Smooth muscle cell (in vitro differentiated cells): ENCODE measurements around the gene NPTX1. TPM values are rescaled to one million over a fixed set of nuclear protein-coding genes. Genes with fewer than 3 reads are reported as not detected.

ENCODE experiments used
- DNase-seq: peaks from one replicate; lab custom pipeline; 2025; ENCODE audit not compliant: unreplicated experiment; lab: John Stamatoyannopoulos, UW
- H2AFZ ChIP-seq: fragments of 200-600 bp; sonication (generic); 2 replicates; pipeline ENCODE4 v1.6.0; 2016; ENCODE audit warnings: antibody characterized with exemption, low read depth, mild to moderate bottlenecking
- H3F3A ChIP-seq: fragments of 200-600 bp; sonication (generic); 2 replicates; pipeline ENCODE4 v1.6.0; 2017; ENCODE audit warnings: antibody characterized with exemption, low read depth
- H3K27ac ChIP-seq: fragments of 200-600 bp; sonication (generic); 2 replicates; pipeline ENCODE4 v1.5.1; 2016; ENCODE audit warnings: low read depth, mild to moderate bottlenecking
- H3K27me3 ChIP-seq: fragments of 200-600 bp; sonication (generic); 2 replicates; pipeline ENCODE4 v1.6.1; 2016; ENCODE audit warnings: low read depth, mild to moderate bottlenecking
- H3K36me3 ChIP-seq: fragments of 200-600 bp; sonication (generic); 2 replicates; pipeline ENCODE4 v1.5.1; 2016; ENCODE audit warnings: low read depth
- H3K4me1 ChIP-seq: fragments of 200-600 bp; sonication (generic); 2 replicates; pipeline ENCODE4 v1.5.1; 2016; ENCODE audit warnings: low read depth
- H3K4me2 ChIP-seq: fragments of 200-600 bp; sonication (generic); 2 replicates; pipeline ENCODE4 v1.6.0; 2016; ENCODE audit warnings: mild to moderate bottlenecking
- H3K4me3 ChIP-seq: fragments of 200-600 bp; sonication (generic); 2 replicates; pipeline ENCODE4 v1.5.1; 2016; ENCODE audit warnings: mild to moderate bottlenecking
- H3K79me2 ChIP-seq: fragments of 200-600 bp; sonication (generic); 2 replicates; pipeline ENCODE4 v1.6.0; 2016; ENCODE audit warnings: low read depth, mild to moderate bottlenecking
- H3K9ac ChIP-seq: fragments of 200-600 bp; sonication (generic); 2 replicates; pipeline ENCODE4 v1.6.0; 2016; ENCODE audit warnings: low read depth
- H3K9me3 ChIP-seq: fragments of 200-600 bp; sonication (generic); replicated peaks from 2 replicates; pipeline ENCODE4 v1.5.1; 2016; ENCODE audit warnings: low read depth
- H4K20me1 ChIP-seq: fragments of 200-600 bp; sonication (generic); 2 replicates; pipeline ENCODE4 v1.6.0; 2016; ENCODE audit warnings: low read depth
- WGBS: methylation state at CpG from one replicate; pipeline ENCODE4 v1.1.7; 2016; ENCODE audit warnings: low lambda C conversion rate; 5-methylcytosine and 5-hydroxymethylcytosine counted together
- polyA plus RNA-seq: library from polyadenylated mRNA; unstranded; fragments of >200 nt; fragmentation: Nextera tagmentation; extraction: Ambion mirVana; gene quantifications from 2 replicates; pipeline ENCODE4 v1.2.1, GENCODE V29; 2016
- total RNA-seq: library from RNA; depleted of rRNA; stranded (reverse); fragments of >200 nt; gene quantifications from 2 replicates; pipeline ENCODE4 v1.2.3, GENCODE V29; 2014
- TF ChIP-seq, protein P1 (sequence below): fragments of 200-600 bp; sonication (generic); IDR thresholded peaks from 2 replicates; pipeline ENCODE4 v1.5.1; 2017; ENCODE audit warnings: borderline replicate concordance, mild to moderate bottlenecking, antibody characterized with exemption; ENCODE audit not compliant: insufficient read depth, poor library complexity, severe bottlenecking

Gene NPTX1
- total and polyA plus RNA-seq, 2 experiments from 2014 or later, result 1.8 to 5.9 TPM

DNA sequence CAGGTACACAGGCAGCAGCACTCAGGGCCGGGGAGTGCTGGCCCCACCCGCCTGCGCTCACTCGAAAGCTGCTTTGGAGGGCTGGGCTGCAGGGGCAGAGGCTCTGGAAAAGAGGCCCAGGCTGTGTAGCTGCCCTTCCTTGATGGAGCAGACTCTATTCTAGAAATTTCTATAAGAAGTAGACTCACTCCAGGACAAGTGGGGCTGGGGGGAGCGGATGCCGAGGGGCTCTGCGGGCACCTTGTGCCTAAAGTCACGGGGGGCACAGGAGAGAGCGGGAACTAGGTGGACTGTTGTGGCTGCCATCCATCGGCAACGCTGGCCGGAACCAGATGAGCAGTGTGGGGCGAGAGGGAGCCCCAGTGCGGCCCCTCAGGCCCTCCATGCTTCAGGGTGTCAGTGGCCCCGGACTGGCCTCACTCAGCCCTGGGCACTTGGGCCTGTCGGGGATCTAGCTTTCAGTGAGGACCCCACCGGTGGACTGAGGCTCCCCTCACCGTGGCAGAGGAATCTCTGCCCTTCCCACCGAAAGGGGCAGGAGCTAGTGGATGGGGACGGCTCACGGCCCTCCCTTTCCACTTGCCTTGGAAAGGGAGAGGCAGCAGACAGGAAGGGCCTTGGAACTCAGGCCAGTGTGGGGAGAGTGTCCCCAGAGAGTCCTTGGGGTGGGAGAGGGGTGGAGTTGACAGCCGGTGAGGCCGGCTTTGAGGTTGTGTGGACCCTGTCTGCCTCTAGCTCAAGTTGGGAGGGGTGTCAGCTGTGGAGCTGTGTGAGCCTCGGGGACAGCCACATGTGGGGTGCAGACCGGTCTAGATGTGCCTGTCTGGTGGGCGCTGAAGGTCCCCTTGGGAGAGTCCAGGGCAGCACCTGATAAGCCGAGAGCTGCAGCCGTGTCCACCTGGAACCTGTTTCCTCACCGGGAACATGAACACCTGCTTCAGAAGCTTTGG, 44.9 kb downstream of the NPTX1 start:
- H3K4me3 ChIP-seq, result no peak overlapping the region
- H3F3A ChIP-seq, result no peaks in the 10 kb centered on the region
- no peaks in the 10 kb centered on the region for H3K27me3 ChIP-seq
- no peak overlapping the region for H2AFZ ChIP-seq
- no peak for DNase-seq
- TF ChIP-seq, protein P1, sequence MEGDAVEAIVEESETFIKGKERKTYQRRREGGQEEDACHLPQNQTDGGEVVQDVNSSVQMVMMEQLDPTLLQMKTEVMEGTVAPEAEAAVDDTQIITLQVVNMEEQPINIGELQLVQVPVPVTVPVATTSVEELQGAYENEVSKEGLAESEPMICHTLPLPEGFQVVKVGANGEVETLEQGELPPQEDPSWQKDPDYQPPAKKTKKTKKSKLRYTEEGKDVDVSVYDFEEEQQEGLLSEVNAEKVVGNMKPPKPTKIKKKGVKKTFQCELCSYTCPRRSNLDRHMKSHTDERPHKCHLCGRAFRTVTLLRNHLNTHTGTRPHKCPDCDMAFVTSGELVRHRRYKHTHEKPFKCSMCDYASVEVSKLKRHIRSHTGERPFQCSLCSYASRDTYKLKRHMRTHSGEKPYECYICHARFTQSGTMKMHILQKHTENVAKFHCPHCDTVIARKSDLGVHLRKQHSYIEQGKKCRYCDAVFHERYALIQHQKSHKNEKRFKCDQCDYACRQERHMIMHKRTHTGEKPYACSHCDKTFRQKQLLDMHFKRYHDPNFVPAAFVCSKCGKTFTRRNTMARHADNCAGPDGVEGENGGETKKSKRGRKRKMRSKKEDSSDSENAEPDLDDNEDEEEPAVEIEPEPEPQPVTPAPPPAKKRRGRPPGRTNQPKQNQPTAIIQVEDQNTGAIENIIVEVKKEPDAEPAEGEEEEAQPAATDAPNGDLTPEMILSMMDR, result no peak
- H4K20me1 ChIP-seq, result peaks cover 3% of the 10 kb centered on the region
- no peak overlapping the region for H3K4me2 ChIP-seq
- no peaks in the 10 kb centered on the region for H3K79me2 ChIP-seq
- no peaks in the 10 kb centered on the region for H3K36me3 ChIP-seq
- no peaks in the 10 kb centered on the region for H3K9me3 ChIP-seq
- no peak overlapping the region for H3K27ac ChIP-seq
- no peak overlapping the region for H3K9ac ChIP-seq
- no peaks in the 10 kb centered on the region for H3K4me1 ChIP-seq
- 92% methylated on average over 29 of the region's 29 CpGs for WGBS

DNA sequence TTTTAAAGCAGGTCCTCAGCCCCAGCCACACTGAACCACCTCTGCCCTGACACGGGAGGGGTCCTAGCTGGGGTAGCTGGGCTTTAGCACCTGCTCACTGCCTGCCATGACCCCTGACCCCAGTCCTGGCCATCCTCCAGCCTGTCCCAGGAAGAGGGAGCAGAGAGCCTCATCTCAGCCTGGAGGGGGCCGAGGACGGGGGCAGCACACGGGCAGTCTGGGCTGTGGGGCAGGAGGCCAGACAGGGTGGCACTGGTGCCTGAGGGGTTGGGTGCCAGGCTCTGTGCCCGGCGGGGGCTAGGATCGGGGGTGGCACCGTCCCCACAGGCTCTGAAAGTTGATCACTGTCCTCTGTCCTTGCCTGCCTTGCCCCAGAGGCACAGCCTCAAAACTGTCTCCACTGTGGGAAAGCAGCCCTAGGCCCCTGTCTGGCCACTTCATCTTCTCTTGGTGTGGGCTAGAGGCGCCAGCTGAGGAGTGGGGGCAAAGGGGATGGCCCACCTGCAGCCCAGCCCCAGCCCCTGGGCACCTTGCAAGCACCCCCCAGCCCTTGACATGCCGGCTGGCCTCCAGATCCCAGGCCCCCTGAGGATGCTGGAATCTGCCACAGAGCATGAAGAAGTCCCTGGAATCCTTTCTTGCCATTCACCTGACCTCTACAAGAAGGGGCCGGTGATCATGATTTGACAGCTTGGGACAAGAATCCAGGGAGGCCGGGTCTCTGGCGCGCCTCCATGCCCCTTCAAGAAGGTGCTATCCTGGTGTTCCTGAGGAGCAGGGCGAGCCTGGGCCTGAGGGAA, 45.8 kb downstream of the NPTX1 start:
- Histone ChIP-seq H3K27ac (no peak overlapping the region), H3K9ac (no peak overlapping the region)
- 86% methylated on average over 15 of the region's 15 CpGs for WGBS

DNA sequence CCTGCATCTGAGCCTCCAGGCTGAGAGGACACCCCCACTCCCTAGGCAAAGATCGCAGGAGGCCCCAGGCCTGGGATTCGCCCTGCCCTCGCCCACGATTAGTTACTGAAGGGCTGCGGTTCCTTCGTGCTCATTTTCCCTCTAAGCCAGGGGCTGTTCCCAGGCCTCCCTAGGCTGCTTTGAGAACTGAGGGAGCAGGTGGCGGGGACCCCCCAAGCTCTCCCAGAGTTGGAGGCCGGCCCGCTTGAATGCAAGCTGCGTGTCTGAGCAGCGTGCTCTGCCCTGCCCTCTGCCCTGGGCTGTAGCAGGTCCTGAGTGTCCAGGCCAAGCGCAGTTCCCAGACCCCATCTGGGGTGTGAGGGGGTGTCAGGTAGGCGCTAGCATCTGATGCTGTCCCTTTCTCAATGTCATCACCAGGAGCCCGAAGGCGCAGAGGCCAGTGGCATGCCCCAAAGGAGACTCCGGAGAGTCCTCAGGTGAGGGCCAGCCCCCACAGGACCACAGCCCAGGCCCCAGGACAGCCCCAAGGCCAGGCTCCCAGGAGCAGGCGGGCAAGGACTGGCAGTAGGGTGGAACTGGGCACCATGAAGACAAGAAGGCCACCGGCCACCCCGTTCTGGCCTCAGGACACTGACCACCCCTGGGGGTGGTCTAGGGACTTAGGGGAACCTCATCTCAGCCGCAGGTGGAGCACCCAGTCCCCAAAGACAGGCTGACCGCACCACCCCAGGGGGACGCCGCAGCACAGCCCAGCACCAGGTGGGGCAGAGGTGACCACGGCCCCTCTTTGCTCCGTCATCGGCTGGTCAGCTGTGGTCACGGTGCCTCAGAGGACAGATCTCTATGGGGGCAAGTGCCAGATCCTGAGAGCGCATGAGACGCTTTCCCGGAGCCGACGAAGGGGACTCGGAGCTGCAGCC, 46.8 kb downstream of the NPTX1 start:
- no peaks in the 10 kb centered on the region for H3K36me3 ChIP-seq
- no peak overlapping the region for H3K4me3 ChIP-seq
- no peak overlapping the region for H3K9ac ChIP-seq
- no peaks in the 10 kb centered on the region for H3K79me2 ChIP-seq
- H3K4me1 ChIP-seq, result no peaks in the 10 kb centered on the region
- H3K27me3 ChIP-seq, result no peaks in the 10 kb centered on the region
- H3K4me2 ChIP-seq, result no peak overlapping the region
- no peaks in the 10 kb centered on the region for H3K9me3 ChIP-seq
- no peak overlapping the region for H3K27ac ChIP-seq
- H3F3A ChIP-seq, result no peaks in the 10 kb centered on the region
- WGBS, result 96% methylated on average over 32 of the region's 33 CpGs
- no peak overlapping the region for H2AFZ ChIP-seq
- DNase-seq, result no peak
- TF ChIP-seq, protein P1, result no peak
- H4K20me1 ChIP-seq, result peaks cover 3% of the 10 kb centered on the region

More for the DNA sequence above, 45.8 kb downstream of the NPTX1 start:
- Histone ChIP-seq H3K9me3 (no peaks in the 10 kb centered on the region), H3K4me1 (no peaks in the 10 kb centered on the region), H3K4me3 (no peak overlapping the region), H2AFZ (no peak overlapping the region), H3K4me2 (no peak overlapping the region), H3K79me2 (no peaks in the 10 kb centered on the region), H3K27me3 (no peaks in the 10 kb centered on the region), H3F3A (no peaks in the 10 kb centered on the region), H3K36me3 (no peaks in the 10 kb centered on the region), H4K20me1 (peaks cover 3% of the 10 kb centered on the region)
- DNase-seq, result no peak
- TF ChIP-seq, protein P1, result no peak
